BJ (cell line): ENCODE results near the gene FGFR3. TPM values are rescaled to one million over a fixed set of nuclear protein-coding genes. Genes with fewer than 3 reads are reported as not detected.

Experiments
- CTCF ChIA-PET: fragments of 350-600 bp; formaldehyde crosslinking; extraction: SDS; loops from one replicate; lab custom pipeline; 2021; ENCODE audit warnings: antibody characterized with exemption, inconsistent platforms; lab: Yijun Ruan, JAX
- POLR2A ChIA-PET: fragments of 300-600 bp; sonication (Branson Sonifier 250); formaldehyde crosslinking; extraction: SDS; loops from one replicate; lab custom pipeline; 2021; ENCODE audit warnings: antibody characterized with exemption; lab: Charles Lee
- DNase-seq: peaks from one replicate; pipeline ENCODE4 v3.0.0-alpha.2; 2011; ENCODE audit warnings: low read depth
- H3K27me3 ChIP-seq: 2 replicates; pipeline ENCODE4 v1.6.0; 2011; ENCODE audit warnings: low read length; ENCODE audit not compliant: control insufficient read depth, insufficient read depth
- H3K36me3 ChIP-seq: 2 replicates; pipeline ENCODE4 v1.5.1; 2011; ENCODE audit warnings: low read length; ENCODE audit not compliant: control insufficient read depth, insufficient read depth
- H3K4me3 ChIP-seq: 2 replicates; pipeline ENCODE4 v1.5.1; 2011; ENCODE audit warnings: low read depth, mild to moderate bottlenecking, control low read depth, low read length
- CTCF ChIP-seq: IDR thresholded peaks from 2 replicates; pipeline ENCODE4 v1.5.1; 2011; ENCODE audit warnings: low read depth, mild to moderate bottlenecking, control low read depth, inconsistent platforms, low read length, moderate library complexity; ENCODE audit not compliant: insufficient read depth
- polyA plus RNA-seq: library from polyadenylated mRNA; depleted of rRNA; stranded (reverse); fragments of >200 nt; gene quantifications from 2 replicates; pipeline ENCODE4 v1.2.3, GENCODE V29; 2011

Gene FGFR3
- polyA plus RNA-seq, 1 experiment: 1.0 TPM

GRCh38 chr4:1745697-1746096, 47.4 kb upstream of the FGFR3 start:
- TF ChIP-seq CTCF: no peak
- CTCF ChIA-PET: interaction anchor here (0.6 to 11.5 kb wide), 12 partner anchors 9 to 172 kb away, joined by 3 to 148 read pairs (median 7); no protein-coding TSS in a partner anchor
- no peak for DNase-seq

GRCh38 chr4:1746265-1746691, 46.8 kb upstream of the FGFR3 start:
- POLR2A ChIA-PET: no interaction called here
- no peaks in the 10 kb centered on the region for H3K27me3 ChIP-seq
- peak; percentile 94 for TF ChIP-seq CTCF
- H3K36me3 ChIP-seq: peaks cover 4% of the 10 kb centered on the region
- H3K4me3 ChIP-seq: no peak overlapping the region
- no peak for DNase-seq
- CTCF ChIA-PET: interaction anchor here (1.3 to 11.5 kb wide), 9 partner anchors 8 to 162 kb away, joined by 4 to 148 read pairs (median 11); no protein-coding TSS in a partner anchor

More at GRCh38 chr4:1745697-1746096, 47.4 kb upstream of the FGFR3 start:
- Histone ChIP-seq H3K27me3 (no peaks in the 10 kb centered on the region), H3K36me3 (peaks cover 7% of the 10 kb centered on the region), H3K4me3 (no peak overlapping the region)
- POLR2A ChIA-PET: no interaction called here

GRCh38 chr4:1746919-1747602, 46.0 kb upstream of the FGFR3 start:
- no peak for TF ChIP-seq CTCF
- no peaks in the 10 kb centered on the region for H3K27me3 ChIP-seq
- ChIA-PET POLR2A (no interaction called here), CTCF (interaction anchor here (0.8 to 11.5 kb wide), 13 partner anchors 10 to 161 kb away, joined by 3 to 148 read pairs (median 7); no protein-coding TSS in a partner anchor)
- peaks cover 3% of the 10 kb centered on the region for H3K36me3 ChIP-seq
- no peak overlapping the region for H3K4me3 ChIP-seq
- no peak for DNase-seq

- TF ChIP-seq CTCF: no peak
- ChIA-PET CTCF (interaction anchor here (0.8 to 11.5 kb wide), 19 partner anchors 10 to 160 kb away, joined by 3 to 148 read pairs (median 4); no protein-coding TSS in a partner anchor), POLR2A (no interaction called here)
- peaks cover 3% of the 10 kb centered on the region for H3K36me3 ChIP-seq
- no peak for DNase-seq
- H3K27me3 ChIP-seq: no peaks in the 10 kb centered on the region
- no peak overlapping the region for H3K4me3 ChIP-seq
Observed at GRCh38 chr4:1747603-1747967, 45.5 kb upstream of the FGFR3 start.

GRCh38 chr4:1748465-1748995, 44.6 kb upstream of the FGFR3 start:
- ChIA-PET POLR2A (no interaction called here), CTCF (interaction anchor here (0.7 to 11.5 kb wide), 25 partner anchors 11 to 674 kb away, joined by 3 to 148 read pairs (median 4); no protein-coding TSS in a partner anchor)
- DNase-seq: no peak
- Histone ChIP-seq H3K36me3 (peaks cover 3% of the 10 kb centered on the region), H3K4me3 (no peak overlapping the region), H3K27me3 (no peaks in the 10 kb centered on the region)
- peak; percentile 83 for TF ChIP-seq CTCF
